HepG2 (cell line): Measurements from ENCODE around the gene COPS4. TPM values are rescaled to one million over a fixed set of nuclear protein-coding genes. Genes with fewer than 3 reads are reported as not detected.

Experiments
- ATAC-seq: fragments of 200-7000 bp; cut with Tn5 transposase; 3 replicates; pipeline ENCODE4 v1.9.1; 2020; ENCODE audit warnings: mild to moderate bottlenecking, moderate library complexity
- BruUV-seq: library from RNA; stranded (reverse); fragments of 400-500 nt; replicated peaks from 2 replicates; lab custom pipeline; 2021; lab: Mats Ljungman, UMichigan
- CTCF ChIA-PET: fragments of 300-600 bp; formaldehyde crosslinking; extraction: SDS; loops from one replicate; lab custom pipeline; 2021; ENCODE audit warnings: low total read pairs, inconsistent platforms, low intra/inter-chr PET ratio; lab: Yijun Ruan, JAX
- POLR2A ChIA-PET: fragments of 350-600 bp; sonication (Branson Sonifier 250); formaldehyde crosslinking; loops from one replicate; lab custom pipeline; 2020; ENCODE audit warnings: antibody characterized with exemption, inconsistent platforms; lab: Yijun Ruan, JAX
- DNase-seq: peaks from one replicate; pipeline ENCODE4 v3.0.0-alpha.2; 2015; ENCODE audit warnings: low spot score
- FAIRE-seq: peaks from 3 replicates; lab custom pipeline; 2011; peaks lifted over from hg19 to GRCh38; lab: Jason Lieb, UNC
- H2AFZ ChIP-seq: one replicate; pipeline ENCODE4 v1.6.1; 2011; ENCODE audit warnings: low read length, inconsistent platforms
- H3K27ac ChIP-seq: fragments of 300-600 bp; 3 replicates; pipeline ENCODE4 v1.8.0; 2011; ENCODE audit warnings: mixed run types, mild to moderate bottlenecking, mixed read lengths, low read length, inconsistent platforms; ENCODE audit not compliant: insufficient read depth; ENCODE audit errors: extremely low read length
- H3K27me3 ChIP-seq, 2 experiments: fragments of 200-600 bp in 1 of 2; 2 replicates in 1 of 2; 3 replicates in 1 of 2; pipeline versions ENCODE4 v1.6.0 to v1.8.0; 2011; ENCODE audit warnings: low read length in 2 of 2, mild to moderate bottlenecking in 2 of 2, moderate library complexity in 2 of 2, inconsistent platforms in 1 of 2; ENCODE audit not compliant: insufficient read depth in 2 of 2, control insufficient read depth in 1 of 2
- H3K36me3 ChIP-seq, 2 experiments: fragments of 200-600 bp in 1 of 2; replicated peaks in 1 of 2; 2 replicates in 1 of 2; 3 replicates in 1 of 2; pipeline versions ENCODE4 v1.5.1 to v1.8.0; 2011; ENCODE audit warnings: low read length in 2 of 2, inconsistent platforms in 1 of 2; ENCODE audit not compliant: insufficient read depth in 2 of 2, control insufficient read depth in 1 of 2
- H3K4me1 ChIP-seq: 2 replicates; pipeline ENCODE4 v1.5.1; 2012; ENCODE audit warnings: low read length, inconsistent platforms; ENCODE audit not compliant: insufficient read depth
- H3K4me2 ChIP-seq: 2 replicates; pipeline ENCODE4 v1.6.0; 2011; ENCODE audit warnings: low read depth, low read length, inconsistent platforms
- H3K4me3 ChIP-seq, 3 experiments: fragments of 200-600 bp in 1 of 3; sonication (generic), shearing (Covaris generic) in 1 of 3; replicated peaks in 1 of 3; 2 replicates each; pipeline ENCODE4 v1.5.1; 2011 to 2016; ENCODE audit warnings: low read length in 3 of 3, inconsistent platforms in 2 of 3, low read depth in 2 of 3, mild to moderate bottlenecking in 2 of 3, control low read depth in 1 of 3, mixed read lengths in 1 of 3; ENCODE audit not compliant: insufficient read depth in 1 of 3
- H3K79me2 ChIP-seq: one replicate; pipeline ENCODE4 v1.6.1; 2011; ENCODE audit warnings: low read length, inconsistent platforms; ENCODE audit not compliant: insufficient read depth
- H3K9ac ChIP-seq: 2 replicates; pipeline ENCODE4 v1.6.0; 2011; ENCODE audit warnings: mild to moderate bottlenecking, low read depth, low read length, inconsistent platforms; ENCODE audit not compliant: insufficient read depth
- H3K9me3 ChIP-seq: 2 replicates; pipeline ENCODE4 v1.5.1; 2012; ENCODE audit warnings: mild to moderate bottlenecking, low read length
- H4K20me1 ChIP-seq: 2 replicates; pipeline ENCODE4 v1.6.0; 2011; ENCODE audit warnings: inconsistent platforms, mild to moderate bottlenecking, low read length, moderate library complexity; ENCODE audit not compliant: insufficient read depth
- HNRNPL ChIP-seq: fragments of 200-400 bp; formaldehyde crosslinking; IDR thresholded peaks from 2 replicates; pipeline ENCODE4 v1.6.1; 2017; ENCODE audit warnings: mild to moderate bottlenecking, low read depth, low read length
- RFXANK ChIP-seq: IDR thresholded peaks from 2 replicates; pipeline ENCODE4 v1.6.1; 2016
- SAP130 ChIP-seq: IDR thresholded peaks from 2 replicates; pipeline ENCODE4 v1.6.1; 2016; ENCODE audit warnings: low read depth
- SPEN ChIP-seq: sonication (generic); formaldehyde crosslinking; IDR thresholded peaks from 2 replicates; pipeline ENCODE4 v1.5.1; 2020; ENCODE audit warnings: low read depth, mild to moderate bottlenecking, missing genetic modification reagents
- ZNF33A ChIP-seq: sonication (generic); formaldehyde crosslinking; IDR thresholded peaks from 2 replicates; pipeline ENCODE4 v1.5.1; 2020; ENCODE audit warnings: missing genetic modification reagents, mild to moderate bottlenecking, moderate library complexity, borderline replicate concordance
- ZNF782 ChIP-seq: sonication (generic); formaldehyde crosslinking; IDR thresholded peaks from 2 replicates; pipeline ENCODE4 v1.4.0; 2020; ENCODE audit warnings: missing genetic modification reagents, mild to moderate bottlenecking, borderline replicate concordance
- WGBS: methylation state at CpG from one replicate; pipeline ENCODE4 v1.1.6; 2017; ENCODE audit warnings: low lambda C conversion rate; 5-methylcytosine and 5-hydroxymethylcytosine counted together
- in situ Hi-C: cut with HindIII; loops from 2 replicates; pipeline ENCODE4 v1.10.0; 2017; ENCODE audit warnings: low pct_unique_long_range_greater_than_20kb; ENCODE audit not compliant: extremely low pct_ligation_motif_present
- intact Hi-C: fragments of 100-400 bp; cut with micrococcal nuclease; formaldehyde crosslinking; loops from one replicate; pipeline ENCODE4 v1.10.0; 2022; ENCODE audit not compliant: unreplicated experiment
- polyA plus RNA-seq, 8 experiments: library from polyadenylated mRNA; depleted of rRNA in 3 of 8; stranded (reverse) in 7 of 8; unstranded in 1 of 8; fragments of >200 nt; fragmentation: Illumina TruSeq in 4 of 8; extraction: Trizol in 4 of 8; gene quantifications; 2 replicates each; pipeline versions ENCODE4 v1.2.1 to v1.2.3, GENCODE V29; 2011 to 2016; ENCODE audit warnings: low read depth in 4 of 8, missing spikeins in 1 of 8, mixed read lengths in 1 of 8; ENCODE audit not compliant: insufficient read depth in 1 of 8
- total RNA-seq, 5 experiments: library from RNA; depleted of rRNA; stranded (reverse); fragments of >200 nt; fragmentation: Illumina TruSeq; extraction: Trizol; gene quantifications; 2 replicates each; pipeline ENCODE4 v1.2.3, GENCODE V29; 2016; ENCODE audit warnings: low read depth in 1 of 5
- TF ChIP-seq, protein P1 (sequence below): IDR thresholded peaks from 2 replicates; pipeline ENCODE4 v1.6.1; 2012; ENCODE audit warnings: inconsistent platforms
- TF ChIP-seq, protein P2 (sequence below): sonication (generic); formaldehyde crosslinking; IDR thresholded peaks from 2 replicates; pipeline ENCODE4 v1.8.0; 2022; ENCODE audit warnings: mild to moderate bottlenecking, missing genetic modification reagents; ENCODE audit not compliant: insufficient replicate concordance
- TF ChIP-seq, protein P3 (sequence below): sonication (generic); formaldehyde crosslinking; IDR thresholded peaks from 2 replicates; pipeline ENCODE4 v1.5.1; 2020; ENCODE audit warnings: missing genetic modification reagents, mild to moderate bottlenecking, borderline replicate concordance
- TF ChIP-seq, protein P4 (sequence below): sonication (generic); formaldehyde crosslinking; IDR thresholded peaks from 2 replicates; pipeline ENCODE4 v1.5.1; 2020; ENCODE audit warnings: mild to moderate bottlenecking, missing genetic modification reagents, borderline replicate concordance
- TF ChIP-seq, protein P5 (sequence below): sonication (generic); formaldehyde crosslinking; IDR thresholded peaks from 2 replicates; pipeline ENCODE4 v1.4.0; 2020; ENCODE audit warnings: missing genetic modification reagents, borderline replicate concordance

The COPS4 gene
- total and polyA plus RNA-seq, 2 of the 13 experiments (the other 11 are each of a cell fraction or from before 2014, with no cell fraction given) = 28.8 to 52.5 TPM

DNA sequence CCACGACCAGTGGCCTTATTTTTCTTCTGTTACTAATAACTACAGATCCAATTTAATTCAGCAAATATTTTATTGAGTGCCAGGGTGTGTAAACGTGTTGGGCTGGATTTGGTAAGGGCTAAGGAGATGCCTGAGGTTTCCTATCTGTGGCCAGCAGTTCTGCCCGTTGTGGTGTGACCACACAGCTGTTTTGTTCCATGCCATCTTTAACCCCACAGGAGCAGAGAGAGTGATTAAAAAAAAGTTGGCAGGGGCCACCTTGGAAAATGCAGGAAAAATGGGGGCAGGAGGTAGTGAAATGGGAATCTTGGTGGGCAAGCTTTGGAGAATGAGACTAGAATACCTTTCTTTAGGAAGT lies 78.4 kb downstream of the COPS4 start:
- FAIRE-seq (no peak), ATAC-seq (peak; percentile 47), DNase-seq (no peak)
- in situ Hi-C loops = no loop called here
- Histone ChIP-seq H3K36me3 (peaks cover 0 to 5% of the 10 kb centered on the region in 2 experiments; a peak in 1 of 5 replicates), H3K9me3 (no peaks in the 10 kb centered on the region), H3K4me2 (peak overlapping the region; percentile 78), H3K27me3 (no peaks in the 10 kb centered on the region), H3K4me3 (peak overlapping the region; percentile 62 to 83 (median 72)), H3K79me2 (peaks cover 50% of the 10 kb centered on the region), H3K4me1 (peaks cover 51% of the 10 kb centered on the region), H4K20me1 (peaks cover 3% of the 10 kb centered on the region; the same call in 1 of the 2 replicates), H2AFZ (no peak overlapping the region), H3K9ac (peak overlapping the region; percentile 77), H3K27ac (peak overlapping the region; percentile 78)
- BruUV-seq = no TSS peak
- intact Hi-C loops = loop anchor here (1.0 kb wide), 1 partner anchor 171 kb away; the partner anchor contains the start of gene COQ2
- WGBS = 0% methylated on average over 3 of the region's 3 CpGs
- ChIA-PET CTCF (no interaction called here), POLR2A (interaction anchor here (0.7 to 1.2 kb wide), 3 partner anchors 27 to 171 kb away, joined by 3 to 4 read pairs (median 3); partner anchors contain the start of gene COQ2)
- TF ChIP-seq SPEN = 0 out of 2 replicates have a peak, but pooled peaks have one; percentile 11
- no peak for TF ChIP-seq RFXANK
- TF ChIP-seq, protein P1, sequence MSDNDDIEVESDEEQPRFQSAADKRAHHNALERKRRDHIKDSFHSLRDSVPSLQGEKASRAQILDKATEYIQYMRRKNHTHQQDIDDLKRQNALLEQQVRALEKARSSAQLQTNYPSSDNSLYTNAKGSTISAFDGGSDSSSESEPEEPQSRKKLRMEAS = no peak
- TF ChIP-seq ZNF33A (CRISPR knock-in tag) = 0 out of 2 replicates have a peak, but pooled peaks have one; percentile 34
- TF ChIP-seq SAP130 (CRISPR knock-in tag) = 0 out of 2 replicates have a peak, but pooled peaks have one; percentile 21
- 0 out of 2 replicates have a peak, but pooled peaks have one; percentile 8 for TF ChIP-seq ZNF782 (CRISPR knock-in tag)
- 0 out of 2 replicates have a peak, but pooled peaks have one; percentile 35 for TF ChIP-seq HNRNPL
- TF ChIP-seq, protein P2, sequence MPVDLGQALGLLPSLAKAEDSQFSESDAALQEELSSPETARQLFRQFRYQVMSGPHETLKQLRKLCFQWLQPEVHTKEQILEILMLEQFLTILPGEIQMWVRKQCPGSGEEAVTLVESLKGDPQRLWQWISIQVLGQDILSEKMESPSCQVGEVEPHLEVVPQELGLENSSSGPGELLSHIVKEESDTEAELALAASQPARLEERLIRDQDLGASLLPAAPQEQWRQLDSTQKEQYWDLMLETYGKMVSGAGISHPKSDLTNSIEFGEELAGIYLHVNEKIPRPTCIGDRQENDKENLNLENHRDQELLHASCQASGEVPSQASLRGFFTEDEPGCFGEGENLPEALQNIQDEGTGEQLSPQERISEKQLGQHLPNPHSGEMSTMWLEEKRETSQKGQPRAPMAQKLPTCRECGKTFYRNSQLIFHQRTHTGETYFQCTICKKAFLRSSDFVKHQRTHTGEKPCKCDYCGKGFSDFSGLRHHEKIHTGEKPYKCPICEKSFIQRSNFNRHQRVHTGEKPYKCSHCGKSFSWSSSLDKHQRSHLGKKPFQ (CRISPR knock-in tag) = peak; percentile 8
- TF ChIP-seq, protein P3, sequence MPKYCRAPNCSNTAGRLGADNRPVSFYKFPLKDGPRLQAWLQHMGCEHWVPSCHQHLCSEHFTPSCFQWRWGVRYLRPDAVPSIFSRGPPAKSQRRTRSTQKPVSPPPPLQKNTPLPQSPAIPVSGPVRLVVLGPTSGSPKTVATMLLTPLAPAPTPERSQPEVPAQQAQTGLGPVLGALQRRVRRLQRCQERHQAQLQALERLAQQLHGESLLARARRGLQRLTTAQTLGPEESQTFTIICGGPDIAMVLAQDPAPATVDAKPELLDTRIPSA = no peak
- TF ChIP-seq, protein P4, sequence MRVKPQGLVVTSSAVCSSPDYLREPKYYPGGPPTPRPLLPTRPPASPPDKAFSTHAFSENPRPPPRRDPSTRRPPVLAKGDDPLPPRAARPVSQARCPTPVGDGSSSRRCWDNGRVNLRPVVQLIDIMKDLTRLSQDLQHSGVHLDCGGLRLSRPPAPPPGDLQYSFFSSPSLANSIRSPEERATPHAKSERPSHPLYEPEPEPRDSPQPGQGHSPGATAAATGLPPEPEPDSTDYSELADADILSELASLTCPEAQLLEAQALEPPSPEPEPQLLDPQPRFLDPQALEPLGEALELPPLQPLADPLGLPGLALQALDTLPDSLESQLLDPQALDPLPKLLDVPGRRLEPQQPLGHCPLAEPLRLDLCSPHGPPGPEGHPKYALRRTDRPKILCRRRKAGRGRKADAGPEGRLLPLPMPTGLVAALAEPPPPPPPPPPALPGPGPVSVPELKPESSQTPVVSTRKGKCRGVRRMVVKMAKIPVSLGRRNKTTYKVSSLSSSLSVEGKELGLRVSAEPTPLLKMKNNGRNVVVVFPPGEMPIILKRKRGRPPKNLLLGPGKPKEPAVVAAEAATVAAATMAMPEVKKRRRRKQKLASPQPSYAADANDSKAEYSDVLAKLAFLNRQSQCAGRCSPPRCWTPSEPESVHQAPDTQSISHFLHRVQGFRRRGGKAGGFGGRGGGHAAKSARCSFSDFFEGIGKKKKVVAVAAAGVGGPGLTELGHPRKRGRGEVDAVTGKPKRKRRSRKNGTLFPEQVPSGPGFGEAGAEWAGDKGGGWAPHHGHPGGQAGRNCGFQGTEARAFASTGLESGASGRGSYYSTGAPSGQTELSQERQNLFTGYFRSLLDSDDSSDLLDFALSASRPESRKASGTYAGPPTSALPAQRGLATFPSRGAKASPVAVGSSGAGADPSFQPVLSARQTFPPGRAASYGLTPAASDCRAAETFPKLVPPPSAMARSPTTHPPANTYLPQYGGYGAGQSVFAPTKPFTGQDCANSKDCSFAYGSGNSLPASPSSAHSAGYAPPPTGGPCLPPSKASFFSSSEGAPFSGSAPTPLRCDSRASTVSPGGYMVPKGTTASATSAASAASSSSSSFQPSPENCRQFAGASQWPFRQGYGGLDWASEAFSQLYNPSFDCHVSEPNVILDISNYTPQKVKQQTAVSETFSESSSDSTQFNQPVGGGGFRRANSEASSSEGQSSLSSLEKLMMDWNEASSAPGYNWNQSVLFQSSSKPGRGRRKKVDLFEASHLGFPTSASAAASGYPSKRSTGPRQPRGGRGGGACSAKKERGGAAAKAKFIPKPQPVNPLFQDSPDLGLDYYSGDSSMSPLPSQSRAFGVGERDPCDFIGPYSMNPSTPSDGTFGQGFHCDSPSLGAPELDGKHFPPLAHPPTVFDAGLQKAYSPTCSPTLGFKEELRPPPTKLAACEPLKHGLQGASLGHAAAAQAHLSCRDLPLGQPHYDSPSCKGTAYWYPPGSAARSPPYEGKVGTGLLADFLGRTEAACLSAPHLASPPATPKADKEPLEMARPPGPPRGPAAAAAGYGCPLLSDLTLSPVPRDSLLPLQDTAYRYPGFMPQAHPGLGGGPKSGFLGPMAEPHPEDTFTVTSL (CRISPR knock-in tag) = 0 out of 2 replicates have a peak, but pooled peaks have one; percentile 1
- TF ChIP-seq, protein P5, sequence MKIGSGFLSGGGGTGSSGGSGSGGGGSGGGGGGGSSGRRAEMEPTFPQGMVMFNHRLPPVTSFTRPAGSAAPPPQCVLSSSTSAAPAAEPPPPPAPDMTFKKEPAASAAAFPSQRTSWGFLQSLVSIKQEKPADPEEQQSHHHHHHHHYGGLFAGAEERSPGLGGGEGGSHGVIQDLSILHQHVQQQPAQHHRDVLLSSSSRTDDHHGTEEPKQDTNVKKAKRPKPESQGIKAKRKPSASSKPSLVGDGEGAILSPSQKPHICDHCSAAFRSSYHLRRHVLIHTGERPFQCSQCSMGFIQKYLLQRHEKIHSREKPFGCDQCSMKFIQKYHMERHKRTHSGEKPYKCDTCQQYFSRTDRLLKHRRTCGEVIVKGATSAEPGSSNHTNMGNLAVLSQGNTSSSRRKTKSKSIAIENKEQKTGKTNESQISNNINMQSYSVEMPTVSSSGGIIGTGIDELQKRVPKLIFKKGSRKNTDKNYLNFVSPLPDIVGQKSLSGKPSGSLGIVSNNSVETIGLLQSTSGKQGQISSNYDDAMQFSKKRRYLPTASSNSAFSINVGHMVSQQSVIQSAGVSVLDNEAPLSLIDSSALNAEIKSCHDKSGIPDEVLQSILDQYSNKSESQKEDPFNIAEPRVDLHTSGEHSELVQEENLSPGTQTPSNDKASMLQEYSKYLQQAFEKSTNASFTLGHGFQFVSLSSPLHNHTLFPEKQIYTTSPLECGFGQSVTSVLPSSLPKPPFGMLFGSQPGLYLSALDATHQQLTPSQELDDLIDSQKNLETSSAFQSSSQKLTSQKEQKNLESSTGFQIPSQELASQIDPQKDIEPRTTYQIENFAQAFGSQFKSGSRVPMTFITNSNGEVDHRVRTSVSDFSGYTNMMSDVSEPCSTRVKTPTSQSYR = no peak
